H1 (cell line): ENCODE data around the gene SNX27.

Experiments used
- ASH2L ChIP-seq: fragments of 200-600, 300-600 bp; sonication (generic); IDR thresholded peaks from one replicate; pipeline ENCODE4 v1.7.1; 2017; ENCODE audit warnings: low read length
- CBX5 ChIP-seq: fragments of 300-800, 300-1000 bp; sonication (generic); IDR thresholded peaks from 2 replicates; pipeline ENCODE4 v1.7.1; 2016; ENCODE audit warnings: antibody characterized with exemption, low read length, low read depth
- CTCF ChIP-seq, 3 experiments: IDR thresholded peaks; 1 replicate in 2 of 3; 2 replicates in 1 of 3; pipeline versions ENCODE4 v1.5.1 to v1.6.1; 2011; ENCODE audit warnings: low read length in 3 of 3, mild to moderate bottlenecking in 3 of 3, inconsistent platforms in 2 of 3, low read depth in 1 of 3, moderate library complexity in 1 of 3; ENCODE audit not compliant: insufficient read depth in 1 of 3; ENCODE audit errors: control extremely low read depth in 1 of 3
- GABPA ChIP-seq: IDR thresholded peaks from 2 replicates; pipeline ENCODE4 v1.6.1; 2011; ENCODE audit warnings: mild to moderate bottlenecking, low read length, moderate library complexity, borderline replicate concordance; ENCODE audit not compliant: insufficient read depth
- GTF2F1 ChIP-seq: IDR thresholded peaks from 2 replicates; pipeline ENCODE4 v1.6.1; 2012; ENCODE audit warnings: low read depth, low read length, improper control_type of control experiment, borderline replicate concordance
- HDAC6 ChIP-seq: IDR thresholded peaks from one replicate; pipeline ENCODE4 v1.7.1; 2012; ENCODE audit warnings: low read depth, mild to moderate bottlenecking, inconsistent platforms, low read length, moderate library complexity
- JUND ChIP-seq: IDR thresholded peaks from 2 replicates; pipeline ENCODE4 v1.6.1; 2011; ENCODE audit warnings: mild to moderate bottlenecking, improper control_type of control experiment, low read length
- MAX ChIP-seq: IDR thresholded peaks from 2 replicates; pipeline ENCODE4 v1.6.1; 2012; ENCODE audit warnings: inconsistent platforms
- POLR2A ChIP-seq, 2 experiments: IDR thresholded peaks; 1 replicate in 1 of 2; 2 replicates in 1 of 2; pipeline ENCODE4 v1.6.1; 2011; ENCODE audit warnings: low read depth in 2 of 2, low read length in 2 of 2, mild to moderate bottlenecking in 2 of 2; ENCODE audit errors: control extremely low read depth in 1 of 2
- POLR2AphosphoS5 ChIP-seq: IDR thresholded peaks from 2 replicates; pipeline ENCODE4 v1.6.1; 2011; ENCODE audit warnings: low read depth, low read length
- RBBP5 ChIP-seq: IDR thresholded peaks from 2 replicates; pipeline ENCODE4 v1.7.1; 2012; ENCODE audit warnings: low read depth, mild to moderate bottlenecking, inconsistent platforms, low read length, moderate library complexity, borderline replicate concordance
- SP1 ChIP-seq: IDR thresholded peaks from 2 replicates; pipeline ENCODE4 v1.6.1; 2011; ENCODE audit warnings: low read depth, low read length
- TBP ChIP-seq: IDR thresholded peaks from 2 replicates; pipeline ENCODE4 v1.6.1; 2011; ENCODE audit warnings: low read depth, low read length, improper control_type of control experiment
- YY1 ChIP-seq: IDR thresholded peaks from 2 replicates; pipeline ENCODE4 v1.6.1; 2011; ENCODE audit warnings: low read depth, mild to moderate bottlenecking, low read length

- no peak for TF ChIP-seq CTCF (IDR thresholded peaks at IDR 0.05; ENCODE audit: control extremely low read depth in 1 of 3, insufficient read depth in 1 of 3, low read depth in 1 of 3, low read length in 3 of 3)
- no peak for TF ChIP-seq YY1
- TF ChIP-seq GTF2F1, result no peak
- no peak for TF ChIP-seq MAX
- no peak for TF ChIP-seq POLR2AphosphoS5
- TF ChIP-seq CBX5, result no peak
- TF ChIP-seq TBP, result no peak
- TF ChIP-seq HDAC6, result no peak
- TF ChIP-seq ASH2L, result no peak
- no peak for TF ChIP-seq SP1
- TF ChIP-seq JUND, result no peak
- TF ChIP-seq GABPA, result no peak
- TF ChIP-seq POLR2A (IDR thresholded peaks at IDR 0.05; ENCODE audit: control extremely low read depth in 1 of 2, low read depth in 2 of 2, low read length in 2 of 2), result no peak
- no peak for TF ChIP-seq RBBP5
Observed at GRCh38 chr1:151618470-151618869, 6.6 kb downstream of the SNX27 start.
